ENCODE measurements around the gene SAP30. TPM values are rescaled to one million over a fixed set of nuclear protein-coding genes. Genes with fewer than 3 reads are reported as not detected.

Gene SAP30
- polyA plus RNA-seq, 1 donor (not counting 4 experiments of a cell fraction or from before 2014, with no cell fraction given), result 12.9 TPM

- dilution Hi-C loops (cut with MboI; ENCODE audit: extremely low pct_ligation_motif_present, low sequenced_read_pairs), result no loop called here
- TF ChIP-seq EZH2 (IDR thresholded peaks at IDR 0.05; ENCODE audit: low read length), result no peak
- TF ChIP-seq CTCF (optimal IDR thresholded peaks at IDR 0.05 in 1 of 3, IDR thresholded peaks at IDR 0.05 in 1 of 3, conservative IDR thresholded peaks at IDR 0.05 in 1 of 3; ENCODE audit: extremely low read depth in 1 of 3, insufficient read depth in 2 of 3, low read length in 3 of 3), result no peak
- Histone ChIP-seq H3K4me2 (ENCODE audit: control insufficient read depth, extremely low read depth, insufficient read depth, low read depth, low read length) (no peak overlapping the region), H3K4me1 (ENCODE audit: control insufficient read depth, extremely low read depth, insufficient read depth, low read length) (no peaks in the 10 kb centered on the region), H3K27ac (ENCODE audit: control insufficient read depth, insufficient read depth, low read length) (no peak overlapping the region), H2AFZ (ENCODE audit: control insufficient read depth, low read length) (no peak overlapping the region), H3K4me3 (ENCODE audit: control insufficient read depth in 2 of 3, extremely low read depth in 1 of 3, insufficient read depth in 2 of 3, low read depth in 1 of 3, low read length in 3 of 3) (no peak overlapping the region), H3K79me2 (ENCODE audit: control insufficient read depth, insufficient read depth, low read length) (no peaks in the 10 kb centered on the region), H3K9me3 (ENCODE audit: control insufficient read depth, low read depth, low read length) (no peaks in the 10 kb centered on the region), H3K27me3 (ENCODE audit: control insufficient read depth, extremely low read depth, insufficient read depth, low read length) (no peaks in the 10 kb centered on the region), H3K9ac (ENCODE audit: control insufficient read depth, extremely low read depth, insufficient read depth, low read length) (no peak overlapping the region), H3K9me1 (ENCODE audit: control insufficient read depth, extremely low read depth, insufficient read depth, low read length) (no peaks in the 10 kb centered on the region), H4K20me1 (ENCODE audit: control insufficient read depth, extremely low read depth, insufficient read depth, low read length) (no peaks in the 10 kb centered on the region), H3K36me3 (ENCODE audit: control insufficient read depth in 2 of 2, extremely low read depth in 1 of 2, insufficient read depth in 2 of 2, low read length in 2 of 2) (no peaks in the 10 kb centered on the region)
- DNase-seq (ENCODE audit: low read depth, low spot score), result no peak
- FAIRE-seq, result no peak
These were observed 39.3 kb downstream of the SAP30 start for GRCh38 chr4:173410079-173410478.

DNA sequence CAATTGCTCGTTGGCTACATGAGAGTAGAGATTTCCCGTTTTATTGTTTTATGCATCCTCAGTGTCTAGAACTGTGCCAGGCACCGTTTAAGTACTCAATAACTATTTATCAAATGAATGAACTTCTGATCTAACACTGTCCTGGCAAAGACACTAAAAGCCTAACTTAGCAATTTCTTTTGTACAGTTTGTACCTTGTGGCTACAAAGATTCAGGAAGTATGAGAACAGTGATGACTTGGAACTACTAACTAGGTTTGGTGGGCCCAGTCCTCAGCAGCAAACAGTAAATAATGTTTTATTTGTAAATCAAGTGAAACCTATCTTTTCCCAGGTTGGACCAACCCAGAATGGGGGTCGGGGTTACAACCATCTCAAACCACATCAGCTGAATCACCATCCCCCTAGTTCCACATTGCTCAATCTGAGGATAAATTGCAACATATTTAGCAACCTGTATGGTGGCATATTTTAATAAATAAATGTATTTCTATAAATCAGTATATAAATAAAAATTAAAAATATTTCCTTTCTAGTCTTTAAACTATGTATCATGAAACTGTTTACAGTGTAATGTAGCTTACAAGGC lies 40.4 kb downstream of the SAP30 start:
- TF ChIP-seq CTCF (optimal IDR thresholded peaks at IDR 0.05 in 1 of 3, IDR thresholded peaks at IDR 0.05 in 1 of 3, conservative IDR thresholded peaks at IDR 0.05 in 1 of 3; ENCODE audit: extremely low read depth in 1 of 3, insufficient read depth in 2 of 3, low read length in 3 of 3), result no peak
- TF ChIP-seq EZH2 (IDR thresholded peaks at IDR 0.05; ENCODE audit: low read length), result no peak
- Histone ChIP-seq H3K9me1 (ENCODE audit: control insufficient read depth, extremely low read depth, insufficient read depth, low read length) (no peaks in the 10 kb centered on the region), H3K79me2 (ENCODE audit: control insufficient read depth, insufficient read depth, low read length) (no peaks in the 10 kb centered on the region), H3K36me3 (ENCODE audit: control insufficient read depth in 2 of 2, extremely low read depth in 1 of 2, insufficient read depth in 2 of 2, low read length in 2 of 2) (no peaks in the 10 kb centered on the region), H3K27me3 (ENCODE audit: control insufficient read depth, extremely low read depth, insufficient read depth, low read length) (no peaks in the 10 kb centered on the region), H3K9me3 (ENCODE audit: control insufficient read depth, low read depth, low read length) (no peaks in the 10 kb centered on the region), H3K4me3 (ENCODE audit: control insufficient read depth in 2 of 3, extremely low read depth in 1 of 3, insufficient read depth in 2 of 3, low read depth in 1 of 3, low read length in 3 of 3) (no peak overlapping the region), H3K9ac (ENCODE audit: control insufficient read depth, extremely low read depth, insufficient read depth, low read length) (no peak overlapping the region), H3K4me2 (ENCODE audit: control insufficient read depth, extremely low read depth, insufficient read depth, low read depth, low read length) (no peak overlapping the region), H2AFZ (ENCODE audit: control insufficient read depth, low read length) (no peak overlapping the region), H3K27ac (ENCODE audit: control insufficient read depth, insufficient read depth, low read length) (no peak overlapping the region), H3K4me1 (ENCODE audit: control insufficient read depth, extremely low read depth, insufficient read depth, low read length) (no peaks in the 10 kb centered on the region), H4K20me1 (ENCODE audit: control insufficient read depth, extremely low read depth, insufficient read depth, low read length) (no peaks in the 10 kb centered on the region)
- dilution Hi-C loops (cut with MboI; ENCODE audit: extremely low pct_ligation_motif_present, low sequenced_read_pairs), result no loop called here
- FAIRE-seq, result no peak
- no peak for DNase-seq (ENCODE audit: low read depth, low spot score)

Data from keratinocyte (primary cell).